HPDE6-E6E7 (cell line): ENCODE data around the gene ATXN7.

Experiments used
- DNase-seq: peaks from one replicate; pipeline ENCODE4 v3.0.0; 2011; ENCODE audit warnings: missing footprints; ENCODE audit errors: extremely low spot score

The ATXN7 gene

DNA sequence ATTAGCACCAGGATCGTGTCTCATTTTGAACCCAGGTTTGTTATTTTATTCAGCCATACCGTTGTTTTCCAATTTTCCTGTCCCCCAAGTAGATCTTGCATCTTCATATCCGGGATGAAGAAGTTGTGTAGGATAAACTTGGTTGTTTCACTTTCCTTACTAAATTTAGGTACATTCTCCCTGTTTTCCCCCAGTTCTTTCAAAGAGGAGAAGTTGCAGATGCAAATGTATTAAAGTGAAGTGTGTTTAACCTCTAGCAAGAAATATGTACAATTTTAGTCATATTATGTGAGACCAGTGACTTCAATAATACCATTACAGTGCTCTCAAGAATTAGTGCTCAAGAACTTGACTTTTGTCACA is 1.3 kb downstream of the ATXN7 start:
- no peak for DNase-seq

DNA sequence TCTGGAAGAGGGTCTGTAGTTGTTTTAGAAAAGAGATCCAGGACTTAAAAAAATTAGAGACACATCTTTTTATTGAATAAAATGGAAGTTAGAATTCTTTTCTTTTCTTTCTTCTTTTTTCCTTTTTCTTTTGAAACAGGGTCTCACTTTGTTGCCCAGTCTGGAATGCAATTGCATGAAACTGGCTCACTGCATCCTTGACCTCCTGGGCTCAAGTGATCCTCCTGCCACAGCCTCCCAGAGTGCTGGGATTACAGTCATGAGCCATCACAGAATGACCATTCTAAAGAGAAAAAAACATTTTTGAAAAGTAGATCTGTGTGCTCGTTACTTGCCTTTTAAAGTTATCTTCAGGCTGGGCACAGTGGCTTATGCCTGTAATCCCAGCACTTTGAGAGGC is 3.6 kb downstream of the ATXN7 start:
- DNase-seq: no peak

DNA sequence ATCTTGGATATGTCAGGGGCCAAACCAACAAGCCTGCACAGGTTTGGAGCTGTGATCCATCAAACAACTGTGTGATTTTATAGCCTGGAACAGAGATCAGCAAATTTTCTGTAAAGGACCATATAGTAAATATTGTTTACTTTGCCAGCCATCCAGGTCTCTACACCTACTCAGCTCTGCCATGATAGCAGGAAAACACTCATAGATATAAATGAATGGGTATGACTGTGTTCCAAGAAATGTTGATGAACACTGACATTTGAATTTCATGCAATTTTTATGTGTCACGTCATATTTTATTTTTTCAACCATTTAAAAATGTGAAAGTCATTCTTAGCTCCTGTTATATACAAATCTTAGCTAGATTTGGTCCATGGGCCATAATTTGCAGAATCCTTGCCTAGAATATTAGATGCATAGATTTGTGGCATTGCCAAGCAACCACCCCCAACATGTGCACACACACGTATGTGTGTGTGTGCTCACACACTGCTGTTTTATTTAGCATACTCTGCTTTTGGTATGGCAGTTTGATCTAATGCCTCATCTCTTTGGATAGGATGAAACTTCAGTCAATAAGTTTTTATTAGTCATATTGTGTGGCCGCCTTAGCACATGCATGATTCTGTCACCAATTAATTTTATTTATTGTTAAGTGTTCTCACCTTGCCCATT is 6.4 kb downstream of the ATXN7 start:
- DNase-seq: no peak

DNA sequence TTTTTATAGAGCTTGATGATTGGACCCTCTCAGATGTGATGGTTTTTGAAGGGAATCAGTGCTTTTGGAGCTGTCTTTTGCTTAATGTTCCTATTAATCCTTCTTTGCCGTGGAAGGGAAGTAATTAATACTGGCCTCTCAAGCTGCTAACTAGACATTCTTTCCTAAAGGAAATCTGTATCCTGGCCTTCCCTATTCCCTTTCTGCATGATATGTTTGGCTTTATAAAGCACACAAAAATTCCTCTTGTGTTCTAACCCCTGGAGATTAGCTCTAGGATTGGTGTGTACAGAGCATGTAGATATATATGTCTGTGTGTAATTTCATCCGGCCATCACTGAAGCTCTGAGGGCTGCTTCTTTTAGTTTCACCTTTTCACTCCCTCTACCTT is 6.9 kb downstream of the ATXN7 start:
- no peak for DNase-seq

DNA sequence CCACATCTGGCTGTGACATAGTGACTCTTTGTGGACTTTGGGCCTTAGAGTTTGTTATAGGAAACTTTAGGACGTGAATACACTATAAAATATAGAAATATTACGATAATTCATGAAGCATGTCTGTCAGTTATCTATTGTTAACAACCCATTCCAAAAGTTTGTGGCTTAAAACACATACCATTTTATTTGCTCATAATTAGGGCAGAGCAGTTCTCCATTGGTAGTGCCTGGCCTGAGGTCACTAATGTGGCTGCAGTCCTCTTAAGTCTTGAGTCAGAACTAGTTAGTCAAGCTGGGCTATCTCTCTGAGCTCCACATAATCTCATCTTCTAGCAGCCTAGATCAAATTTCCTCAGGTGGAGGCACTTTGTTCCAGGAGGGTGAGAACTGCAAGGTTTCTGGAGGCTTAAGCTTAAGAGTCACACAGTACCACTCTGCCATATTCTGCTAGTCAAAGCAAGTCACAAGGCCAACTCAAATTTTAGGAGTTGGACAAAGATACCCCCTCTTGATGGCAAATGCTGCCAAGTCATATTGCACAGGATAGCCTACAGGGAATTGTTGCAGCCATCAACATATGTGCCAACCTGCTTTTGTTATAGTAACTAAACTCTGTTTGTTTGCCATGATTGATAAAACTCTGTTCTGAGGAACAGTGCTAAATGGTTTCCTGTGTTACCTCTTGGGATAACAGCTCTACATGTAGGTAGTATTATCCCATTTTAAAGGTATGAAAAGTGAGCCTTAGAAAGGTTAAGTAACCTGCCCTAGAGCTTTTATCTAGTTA is 8.7 kb downstream of the ATXN7 start:
- DNase-seq: peak; percentile 43

DNA sequence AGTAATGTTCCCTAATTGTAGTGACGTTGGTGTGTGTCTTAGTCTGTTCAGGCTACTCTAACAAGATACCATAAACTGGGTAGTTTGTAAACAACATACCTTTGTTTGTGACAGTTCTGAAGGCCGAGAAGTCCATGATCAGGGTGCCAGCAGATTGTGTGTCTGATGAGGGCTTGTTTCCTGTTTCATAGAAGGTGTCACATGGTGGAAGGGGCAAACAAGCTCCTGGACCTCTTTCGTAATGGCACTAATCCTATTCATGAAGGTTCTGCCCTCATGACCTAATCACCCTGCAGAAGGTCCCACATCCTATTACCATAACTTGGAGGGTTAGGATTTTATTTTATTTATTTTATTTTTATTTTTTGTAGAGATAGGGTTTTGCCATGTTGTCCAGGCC is 11.1 kb downstream of the ATXN7 start:
- DNase-seq: no peak

DNA sequence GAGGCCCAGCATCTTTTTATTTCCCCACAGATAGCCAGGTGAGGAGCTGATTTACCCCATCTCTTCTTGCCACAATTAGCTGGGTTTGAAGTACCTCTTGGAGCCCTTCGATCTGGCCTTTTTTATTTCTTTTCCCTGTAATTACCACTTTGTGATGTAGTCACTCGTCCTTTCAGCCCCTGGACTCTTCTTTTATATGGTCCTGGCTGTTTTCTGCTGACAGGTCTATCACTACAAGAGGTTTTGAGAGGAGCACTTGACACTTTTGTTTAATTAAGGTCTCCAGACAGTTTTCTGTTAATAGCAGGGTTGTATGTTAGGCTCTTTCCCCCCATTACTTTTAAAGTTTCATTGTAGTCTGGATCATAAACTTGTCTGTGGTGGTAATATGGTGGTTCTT is 11.8 kb downstream of the ATXN7 start:
- DNase-seq: no peak

DNA sequence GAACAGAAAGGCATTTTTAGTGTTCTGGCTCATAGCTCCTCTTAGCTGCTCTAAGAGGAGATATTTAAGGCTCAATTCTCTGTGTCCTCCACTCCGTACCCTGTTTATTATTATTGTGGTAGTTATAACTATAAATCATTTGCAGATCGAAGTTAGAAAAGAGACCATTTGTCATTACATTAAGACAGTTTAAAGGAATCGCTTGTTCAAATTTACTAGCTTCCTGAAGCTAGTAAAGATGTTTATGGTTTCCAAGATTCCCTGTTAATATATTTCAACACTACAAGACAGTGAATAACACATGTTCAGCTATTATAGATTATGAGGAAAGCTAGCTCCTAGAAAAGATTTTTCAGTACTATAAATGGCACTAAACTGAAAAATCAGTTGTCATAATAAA is 12.6 kb downstream of the ATXN7 start:
- DNase-seq: no peak

DNA sequence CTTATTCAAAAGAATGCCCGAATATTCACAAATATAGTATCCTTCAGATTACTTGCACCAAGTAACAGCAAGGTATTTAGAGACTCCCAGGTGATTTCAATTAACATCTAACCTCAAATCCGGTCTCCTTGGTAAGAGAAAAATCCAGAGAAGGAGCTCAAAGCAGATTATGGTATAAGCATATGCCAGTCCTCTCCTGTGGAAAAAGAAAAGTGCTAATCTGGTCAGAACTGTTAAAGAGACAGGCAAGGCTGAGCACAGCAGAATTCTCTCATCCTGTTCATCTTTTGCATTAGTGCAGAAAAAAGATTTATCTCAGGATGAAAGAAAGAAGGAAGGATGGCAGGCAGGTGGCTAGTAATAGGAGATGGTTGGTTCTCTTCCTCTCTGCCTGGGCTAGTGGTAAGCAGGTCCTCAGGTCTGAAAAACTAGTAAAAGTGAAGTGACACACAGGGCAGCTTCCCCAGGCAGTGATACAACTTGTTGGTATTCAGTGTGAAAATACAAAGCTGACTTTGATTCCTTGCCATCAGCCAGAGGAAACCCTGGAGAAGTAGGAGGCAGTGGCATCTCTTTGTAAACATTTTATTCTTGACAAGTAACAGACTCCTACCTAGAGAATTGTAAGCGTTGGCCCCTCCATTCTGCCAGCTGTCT is 14.2 kb downstream of the ATXN7 start:
- DNase-seq: no peak

DNA sequence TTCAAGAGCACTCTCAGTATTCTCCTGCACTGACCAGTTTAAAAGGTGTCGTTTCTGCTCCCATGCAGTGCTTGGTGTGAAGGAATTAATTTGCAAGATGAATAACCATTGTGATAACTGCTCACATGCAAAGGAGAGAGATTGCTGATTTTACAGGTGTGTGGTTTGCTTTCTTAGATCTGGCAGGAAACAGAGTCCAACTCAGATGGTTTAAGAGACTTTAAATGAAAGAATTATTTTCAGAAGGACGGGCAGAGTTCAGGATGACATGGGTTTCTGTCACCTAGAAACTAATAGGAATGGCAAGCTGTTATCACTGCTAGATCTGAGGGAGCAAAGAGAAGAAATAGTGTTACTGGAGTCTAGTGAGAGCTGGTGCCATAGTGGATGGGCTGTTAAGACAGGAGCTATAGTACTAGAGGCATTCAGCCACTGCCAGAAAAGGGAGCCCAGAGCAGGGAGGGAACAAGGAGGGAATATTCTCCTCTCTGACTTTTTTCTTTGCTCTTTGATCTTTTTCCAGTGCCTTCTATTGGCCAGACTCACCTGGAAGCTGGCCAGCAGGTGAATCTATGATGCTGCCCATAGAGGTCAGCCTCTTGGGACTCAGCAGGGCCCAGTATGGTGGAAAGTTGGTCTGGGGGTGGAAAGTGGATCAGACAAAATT is 14.9 kb downstream of the ATXN7 start:
- DNase-seq: no peak

DNA sequence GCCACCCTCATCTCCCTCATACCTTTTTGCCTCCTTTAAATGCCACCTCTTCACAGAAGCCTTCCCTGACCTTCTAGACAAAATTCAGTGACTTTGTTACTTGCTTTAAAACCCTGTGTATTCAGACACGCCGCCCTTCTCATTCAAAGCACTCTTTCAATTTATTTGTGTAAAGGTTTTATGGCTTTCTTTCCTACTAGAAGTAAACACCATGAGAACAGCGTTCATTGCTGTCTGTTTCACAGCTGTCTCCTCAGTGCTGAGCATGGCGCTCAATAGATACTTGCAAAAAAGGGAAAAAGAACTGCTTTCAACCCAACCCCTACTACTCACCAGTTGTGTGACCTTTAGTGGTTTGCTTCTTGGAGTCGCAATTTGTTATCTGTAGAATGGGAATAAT is 17.0 kb downstream of the ATXN7 start:
- DNase-seq: no peak

DNA sequence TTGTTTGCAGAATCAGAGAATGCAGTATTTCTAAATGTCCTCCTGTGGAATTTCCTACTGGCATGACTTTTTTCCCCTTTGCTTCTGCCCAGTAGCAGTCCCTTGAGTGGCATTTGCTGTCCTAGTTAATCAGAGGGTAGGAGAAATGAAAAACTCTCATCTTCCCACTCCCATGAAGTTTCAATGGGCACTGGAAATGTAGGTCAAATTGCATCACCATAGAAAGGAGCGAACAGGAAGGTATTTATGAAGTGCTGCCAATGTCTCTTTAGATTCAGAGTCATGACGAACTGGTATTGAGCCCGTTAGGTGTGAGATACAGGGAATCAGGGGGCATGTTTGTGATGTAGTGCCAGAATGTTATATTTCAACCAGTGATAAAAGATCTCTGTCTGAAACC is 23.2 kb downstream of the ATXN7 start:
- DNase-seq: no peak

DNA sequence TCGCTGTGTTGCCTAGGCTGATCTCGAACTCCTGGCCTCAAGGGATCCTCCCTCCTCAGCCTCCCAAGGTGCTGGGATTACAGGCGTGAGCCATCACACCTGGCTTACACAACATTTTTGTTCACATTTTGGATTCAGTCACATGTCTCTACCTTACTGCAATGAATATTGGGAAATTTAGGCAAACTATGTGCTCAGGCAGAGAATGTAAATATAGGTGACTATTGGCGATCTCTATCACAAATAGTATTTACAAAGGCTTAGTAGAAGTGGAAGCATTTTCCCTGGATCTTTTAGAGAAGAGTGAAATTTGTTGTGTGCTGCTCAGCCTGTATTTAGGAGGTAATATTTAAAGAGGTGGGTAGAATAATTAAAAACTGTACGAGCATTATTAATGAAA is 27.9 kb downstream of the ATXN7 start:
- no peak for DNase-seq

DNA sequence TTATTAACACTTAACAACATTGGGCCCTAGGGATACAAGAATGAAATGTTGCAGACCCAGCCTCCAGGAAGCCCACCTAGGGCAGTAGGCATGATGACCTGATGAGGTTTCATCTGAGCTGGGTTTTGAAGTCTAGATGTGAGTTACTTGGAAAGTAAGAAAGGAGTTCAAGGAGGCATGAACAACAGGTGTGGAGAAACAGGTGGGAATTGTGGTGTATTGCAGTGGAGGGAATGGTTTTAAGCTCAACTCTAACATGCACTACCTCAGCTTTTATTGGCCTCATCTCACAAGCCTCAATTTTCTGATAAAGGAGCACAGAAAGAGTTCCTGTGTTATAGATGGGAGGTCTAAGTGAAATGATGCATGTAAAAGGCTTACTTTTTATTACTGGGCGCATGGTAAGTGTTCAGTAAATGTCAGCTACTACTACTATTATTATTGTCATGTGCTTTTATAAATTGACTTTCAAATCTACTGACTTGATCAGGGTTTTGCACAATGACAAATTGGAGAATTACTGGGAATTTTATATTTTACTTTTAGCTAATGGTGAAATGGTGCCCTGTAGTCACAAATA is 29.2 kb downstream of the ATXN7 start:
- DNase-seq: no peak

DNA sequence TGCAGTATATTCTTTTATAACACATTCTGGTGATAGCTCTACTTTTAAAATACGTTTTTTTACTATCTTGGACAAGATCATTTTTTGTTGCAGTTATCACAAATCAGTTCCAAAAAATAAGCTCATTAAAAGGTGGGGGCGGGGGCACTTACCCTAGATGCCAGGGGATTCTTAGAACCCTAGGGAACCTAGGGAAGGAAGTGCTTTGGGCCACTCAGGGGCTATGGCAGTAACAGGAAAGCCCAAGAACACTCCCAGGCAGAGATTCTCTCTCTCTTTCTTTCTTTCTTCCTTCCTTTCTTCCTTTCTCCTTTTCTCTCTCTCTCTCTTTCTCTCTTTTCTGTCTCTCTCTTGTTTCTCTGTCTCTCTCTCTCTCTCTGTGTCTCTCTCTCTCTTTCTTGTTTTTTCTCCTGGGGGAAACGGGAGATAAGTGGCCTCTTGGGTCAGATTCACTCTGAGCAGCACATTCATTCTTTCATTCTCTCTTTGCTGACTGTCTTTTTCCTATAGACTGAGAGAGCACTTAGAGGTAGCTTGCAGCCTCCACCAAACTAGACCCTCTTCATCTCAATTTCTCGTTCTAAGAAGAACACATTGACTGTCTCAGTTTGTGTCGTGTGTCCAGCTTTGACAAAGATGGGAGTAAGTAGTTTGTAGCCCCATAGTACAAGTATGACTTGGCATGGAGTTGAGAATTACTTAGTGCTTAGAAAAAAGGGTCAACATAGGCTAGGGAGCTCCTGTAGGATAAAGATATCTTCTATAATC is 31.9 kb downstream of the ATXN7 start:
- no peak for DNase-seq

DNA sequence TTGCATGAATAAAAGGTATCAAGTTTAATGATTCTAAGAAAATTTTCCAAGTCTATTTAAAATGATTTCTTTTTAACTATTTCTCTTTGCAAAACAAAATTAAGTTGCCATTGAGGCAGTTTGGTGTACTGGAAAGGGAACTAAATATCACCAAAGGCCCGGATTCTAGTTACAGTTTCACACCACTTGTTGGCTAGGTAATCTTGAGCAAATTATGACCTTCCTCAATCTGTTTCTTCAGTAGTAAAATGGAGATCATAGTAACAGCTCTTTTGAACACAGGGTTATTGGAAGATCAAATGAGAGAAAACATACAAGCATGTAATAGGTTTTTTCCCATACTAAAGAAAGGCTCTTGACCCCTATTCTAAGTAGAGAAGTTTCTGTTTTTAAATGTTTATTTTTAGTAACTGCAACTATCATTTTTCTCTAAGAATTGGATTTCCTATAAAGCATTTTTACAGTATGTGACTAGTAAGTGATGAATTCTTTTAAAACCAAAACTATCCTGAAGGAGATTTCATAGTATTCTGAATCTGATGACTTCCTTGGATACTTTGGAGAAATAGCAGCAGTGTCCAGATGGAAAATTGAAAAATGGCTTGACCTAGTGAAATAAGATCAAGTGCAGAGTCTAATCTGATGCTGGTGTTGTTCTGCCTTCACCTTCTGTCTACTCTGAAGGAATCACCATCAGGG is 32.8 kb downstream of the ATXN7 start:
- no peak for DNase-seq

DNA sequence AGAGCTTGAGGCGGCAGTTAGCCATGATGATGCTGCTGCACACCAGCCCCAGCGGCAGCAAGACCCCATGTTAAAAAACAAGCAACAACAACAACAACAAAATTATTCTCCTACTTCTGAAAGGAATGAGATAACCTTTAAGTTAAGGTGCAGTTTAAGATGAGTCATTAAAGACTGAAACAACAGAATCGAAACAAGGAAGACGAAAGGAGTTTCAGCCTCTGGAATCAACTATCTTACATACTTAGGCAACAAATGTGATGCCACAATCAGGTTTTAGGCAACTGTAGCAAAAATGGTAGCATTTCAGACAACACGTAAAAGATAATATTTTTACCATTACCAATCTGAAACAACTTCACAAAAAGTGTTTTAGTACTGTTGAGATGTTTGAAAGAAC is 36.3 kb downstream of the ATXN7 start:
- no peak for DNase-seq

DNA sequence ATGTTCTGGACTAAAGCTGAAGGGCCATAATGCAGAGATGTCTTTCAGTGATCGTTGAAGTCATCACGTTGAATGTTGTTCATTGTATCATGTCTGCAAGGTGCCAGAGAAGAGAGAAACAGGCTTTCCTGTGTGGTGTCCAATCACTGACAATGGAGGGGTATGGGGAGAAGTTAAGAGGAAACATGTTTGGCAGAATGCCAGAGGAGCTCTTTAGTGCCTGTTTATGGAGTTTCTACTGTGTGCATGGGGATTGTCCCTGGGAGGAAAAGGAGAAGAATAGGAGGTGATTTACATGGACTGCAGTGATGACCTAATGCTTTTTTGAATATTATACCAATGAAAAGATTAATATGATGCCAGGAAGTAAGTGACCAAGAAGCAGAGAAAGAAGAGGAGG is 36.8 kb downstream of the ATXN7 start:
- DNase-seq: no peak

DNA sequence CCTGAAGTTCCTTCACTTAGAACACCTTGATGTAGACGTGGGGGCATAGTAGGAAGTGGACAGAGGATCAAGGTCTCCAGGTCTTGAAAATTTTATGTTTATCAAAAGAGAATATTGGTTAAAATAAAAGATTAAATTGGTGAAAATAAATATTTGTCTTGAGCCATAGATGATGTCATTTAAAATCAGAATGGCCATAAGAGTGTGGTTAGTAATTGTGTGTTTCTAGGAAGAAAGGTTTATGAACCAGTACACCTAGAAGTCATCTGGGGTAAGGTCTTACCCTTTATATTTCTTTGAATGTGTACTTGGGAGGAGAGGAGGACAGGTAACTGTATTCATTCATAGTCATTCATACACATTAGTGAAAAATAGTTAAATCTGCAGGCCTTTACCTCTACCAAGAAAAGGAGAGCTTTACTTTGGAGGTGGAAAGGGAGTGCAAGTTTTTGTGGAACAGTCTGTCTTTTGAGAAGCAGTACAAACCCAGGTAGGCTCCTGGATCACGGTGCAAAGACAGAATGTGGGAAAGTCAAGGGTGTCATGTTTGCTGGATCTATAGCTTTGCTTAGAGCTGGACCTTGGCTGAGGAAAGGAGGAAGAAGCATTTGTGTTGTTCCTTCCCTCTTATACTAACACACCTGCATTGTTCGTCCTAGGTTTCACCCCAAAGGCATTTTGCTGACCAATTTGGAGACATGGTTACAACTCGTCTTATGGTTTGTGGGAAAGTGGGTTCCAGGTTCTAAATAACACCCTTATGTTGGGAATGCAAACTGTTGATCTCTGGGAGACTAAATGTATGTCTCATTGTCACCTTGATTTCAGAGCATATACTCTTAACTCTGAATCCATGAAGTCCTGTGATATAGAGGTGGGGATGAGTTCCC is 42.3 kb downstream of the ATXN7 start:
- DNase-seq: no peak
